ENCODE measurements around the gene CCNQ. TPM values are rescaled to one million over a fixed set of nuclear protein-coding genes. Genes with fewer than 3 reads are reported as not detected.

CCNQ gene
- total and polyA plus RNA-seq, 2 donors (not counting 3 experiments of a cell fraction or from before 2014, with no cell fraction given): 21.3 to 37.0 TPM

DNA sequence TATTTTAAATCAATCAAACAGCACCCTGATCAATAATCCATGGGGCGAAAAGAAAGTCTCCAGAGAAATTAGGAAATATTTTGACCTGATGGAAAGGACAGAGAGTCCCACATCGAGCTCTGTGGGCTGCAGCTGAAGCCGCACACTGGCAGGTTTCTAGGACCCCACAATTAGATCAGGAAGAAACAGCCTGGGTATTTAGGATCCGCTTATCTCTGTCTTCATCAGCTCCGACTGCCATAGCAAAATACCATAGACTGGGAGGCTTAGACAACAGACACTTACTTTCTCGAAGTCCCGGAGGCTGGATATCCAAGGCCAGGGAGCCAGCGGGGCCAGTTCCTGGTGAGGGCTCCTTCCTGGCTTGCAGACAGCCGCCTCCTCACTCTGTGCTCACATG lies 36.4 kb downstream of the CCNQ start:
- no peaks in the 10 kb centered on the region for H3K4me1 ChIP-seq (ENCODE audit: control insufficient read depth, extremely low read depth, insufficient read depth, low read length)
- FAIRE-seq (no peak), DNase-seq (ENCODE audit: low read depth, low spot score) (no peak)
- no peak overlapping the region for H3K9ac ChIP-seq (replicated peaks; ENCODE audit: extremely low read depth, insufficient read depth, low read length)
- H4K20me1 ChIP-seq (replicated peaks; ENCODE audit: control insufficient read depth, extremely low read depth, insufficient read depth, low read length): no peaks in the 10 kb centered on the region
- intact Hi-C loops (cut with micrococcal nuclease): no loop called here
- H3K9me3 ChIP-seq (replicated peaks; ENCODE audit: control insufficient read depth, insufficient read depth, low read length): no peaks in the 10 kb centered on the region
- H3K27me3 ChIP-seq (ENCODE audit: control insufficient read depth in 2 of 2, insufficient read depth in 2 of 2, low read length in 2 of 2): no peaks in the 10 kb centered on the region
- H3K4me2 ChIP-seq (ENCODE audit: insufficient read depth, low read length): no peak overlapping the region
- TF ChIP-seq JUN (IDR thresholded peaks at IDR 0.05; ENCODE audit: borderline replicate concordance, insufficient read depth, insufficient read length, low read depth) (no peak), FOS (IDR thresholded peaks at IDR 0.05; ENCODE audit: borderline replicate concordance, insufficient read depth, low read length) (no peak), MAX (IDR thresholded peaks at IDR 0.05; ENCODE audit: insufficient read depth, insufficient read length) (no peak), GATA2 (IDR thresholded peaks at IDR 0.05; ENCODE audit: insufficient read depth, insufficient read length, low read depth, low read length) (no peak), POLR2AphosphoS5 (IDR thresholded peaks at IDR 0.05; ENCODE audit: insufficient read depth, low read depth, low read length) (no peak), MYC (IDR thresholded peaks at IDR 0.05; ENCODE audit: low read depth, low read length) (no peak), EZH2 (IDR thresholded peaks at IDR 0.05; ENCODE audit: borderline replicate concordance, low read depth, low read length, severe bottlenecking) (no peak)
- no peak overlapping the region for H3K4me3 ChIP-seq (replicated peaks in 1 of 3; ENCODE audit: insufficient read depth in 1 of 3, low read depth in 1 of 3, low read length in 3 of 3)
- dilution Hi-C loops (cut with MboI; ENCODE audit: extremely low pct_ligation_motif_present, low sequenced_read_pairs): no loop called here
- no peaks in the 10 kb centered on the region for H3K79me2 ChIP-seq (ENCODE audit: control insufficient read depth, insufficient read depth, low read length)
- ChIA-PET POLR2A (no interaction called here), CTCF (no interaction called here)
- no TSS peak for BruUV-seq (replicated peaks)
- no peaks in the 10 kb centered on the region for H3K36me3 ChIP-seq (ENCODE audit: control insufficient read depth in 2 of 2, extremely low read depth in 1 of 2, insufficient read depth in 2 of 2, low read length in 2 of 2)
- H2AFZ ChIP-seq (ENCODE audit: low read depth, low read length): no peak overlapping the region
- H3K9me1 ChIP-seq (replicated peaks; ENCODE audit: control insufficient read depth, extremely low read depth, insufficient read depth, low read length): no peaks in the 10 kb centered on the region
- H3K27ac ChIP-seq (ENCODE audit: insufficient read depth, low read depth, low read length): no peak overlapping the region

DNA sequence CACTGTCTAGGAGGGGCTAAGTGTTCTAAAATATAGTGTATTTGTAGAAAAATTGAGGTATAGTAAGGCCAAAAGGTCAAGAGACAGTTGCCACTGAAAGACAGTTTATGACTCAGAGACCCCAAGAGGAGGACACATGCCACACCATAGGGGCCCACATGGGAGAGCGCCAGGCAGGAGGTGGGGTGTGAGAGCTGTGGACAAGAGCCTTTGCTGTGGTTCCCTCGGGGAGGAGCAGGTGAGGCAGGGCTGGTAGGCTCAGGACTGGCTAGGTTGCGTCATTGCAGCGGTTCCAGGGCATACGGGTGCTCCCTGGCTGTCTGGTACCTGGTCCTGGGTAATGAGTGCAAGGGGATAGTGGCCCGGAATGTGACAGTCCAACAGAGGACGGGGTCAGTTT lies 37.6 kb downstream of the CCNQ start:
- Histone ChIP-seq H3K27ac (ENCODE audit: insufficient read depth, low read depth, low read length) (no peak overlapping the region), H4K20me1 (replicated peaks; ENCODE audit: control insufficient read depth, extremely low read depth, insufficient read depth, low read length) (no peaks in the 10 kb centered on the region), H3K36me3 (ENCODE audit: control insufficient read depth in 2 of 2, extremely low read depth in 1 of 2, insufficient read depth in 2 of 2, low read length in 2 of 2) (no peaks in the 10 kb centered on the region), H3K9me3 (replicated peaks; ENCODE audit: control insufficient read depth, insufficient read depth, low read length) (no peaks in the 10 kb centered on the region), H3K9ac (replicated peaks; ENCODE audit: extremely low read depth, insufficient read depth, low read length) (no peak overlapping the region), H3K4me3 (replicated peaks in 1 of 3; ENCODE audit: insufficient read depth in 1 of 3, low read depth in 1 of 3, low read length in 3 of 3) (no peak overlapping the region), H3K4me2 (ENCODE audit: insufficient read depth, low read length) (no peak overlapping the region), H3K79me2 (ENCODE audit: control insufficient read depth, insufficient read depth, low read length) (no peaks in the 10 kb centered on the region), H2AFZ (ENCODE audit: low read depth, low read length) (no peak overlapping the region), H3K4me1 (ENCODE audit: control insufficient read depth, extremely low read depth, insufficient read depth, low read length) (no peaks in the 10 kb centered on the region), H3K27me3 (ENCODE audit: control insufficient read depth in 2 of 2, insufficient read depth in 2 of 2, low read length in 2 of 2) (no peaks in the 10 kb centered on the region), H3K9me1 (replicated peaks; ENCODE audit: control insufficient read depth, extremely low read depth, insufficient read depth, low read length) (no peaks in the 10 kb centered on the region)
- no peak for TF ChIP-seq GATA2 (IDR thresholded peaks at IDR 0.05; ENCODE audit: insufficient read depth, insufficient read length, low read depth, low read length)
- TF ChIP-seq MAX (IDR thresholded peaks at IDR 0.05; ENCODE audit: insufficient read depth, insufficient read length): no peak
- no peak for TF ChIP-seq FOS (IDR thresholded peaks at IDR 0.05; ENCODE audit: borderline replicate concordance, insufficient read depth, low read length)
- TF ChIP-seq MYC (IDR thresholded peaks at IDR 0.05; ENCODE audit: low read depth, low read length): no peak
- no peak for TF ChIP-seq JUN (IDR thresholded peaks at IDR 0.05; ENCODE audit: borderline replicate concordance, insufficient read depth, insufficient read length, low read depth)
- no peak for TF ChIP-seq CTCF (IDR thresholded peaks at IDR 0.05; ENCODE audit: extremely low read depth in 1 of 2, insufficient read depth in 1 of 2, low read depth in 1 of 2, low read length in 2 of 2)
- TF ChIP-seq POLR2AphosphoS5 (IDR thresholded peaks at IDR 0.05; ENCODE audit: insufficient read depth, low read depth, low read length): no peak
- TF ChIP-seq POLR2A (IDR thresholded peaks at IDR 0.05; ENCODE audit: low read depth, low read length): no peak
- TF ChIP-seq EZH2 (IDR thresholded peaks at IDR 0.05; ENCODE audit: borderline replicate concordance, low read depth, low read length, severe bottlenecking): no peak
- dilution Hi-C loops (cut with MboI; ENCODE audit: extremely low pct_ligation_motif_present, low sequenced_read_pairs): no loop called here
- intact Hi-C loops (cut with micrococcal nuclease): no loop called here
- no TSS peak for BruUV-seq (replicated peaks)
- no peak for DNase-seq (ENCODE audit: low read depth, low spot score)
- POLR2A ChIA-PET: no interaction called here
- CTCF ChIA-PET: no interaction called here
- FAIRE-seq: no peak
